ENCODE data around the gene LSR.
A peak's percentile ranks its signal among the peaks of the same experiment; 100 is the strongest.

The LSR gene, protein sequence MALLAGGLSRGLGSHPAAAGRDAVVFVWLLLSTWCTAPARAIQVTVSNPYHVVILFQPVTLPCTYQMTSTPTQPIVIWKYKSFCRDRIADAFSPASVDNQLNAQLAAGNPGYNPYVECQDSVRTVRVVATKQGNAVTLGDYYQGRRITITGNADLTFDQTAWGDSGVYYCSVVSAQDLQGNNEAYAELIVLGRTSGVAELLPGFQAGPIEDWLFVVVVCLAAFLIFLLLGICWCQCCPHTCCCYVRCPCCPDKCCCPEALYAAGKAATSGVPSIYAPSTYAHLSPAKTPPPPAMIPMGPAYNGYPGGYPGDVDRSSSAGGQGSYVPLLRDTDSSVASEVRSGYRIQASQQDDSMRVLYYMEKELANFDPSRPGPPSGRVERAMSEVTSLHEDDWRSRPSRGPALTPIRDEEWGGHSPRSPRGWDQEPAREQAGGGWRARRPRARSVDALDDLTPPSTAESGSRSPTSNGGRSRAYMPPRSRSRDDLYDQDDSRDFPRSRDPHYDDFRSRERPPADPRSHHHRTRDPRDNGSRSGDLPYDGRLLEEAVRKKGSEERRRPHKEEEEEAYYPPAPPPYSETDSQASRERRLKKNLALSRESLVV

DNA sequence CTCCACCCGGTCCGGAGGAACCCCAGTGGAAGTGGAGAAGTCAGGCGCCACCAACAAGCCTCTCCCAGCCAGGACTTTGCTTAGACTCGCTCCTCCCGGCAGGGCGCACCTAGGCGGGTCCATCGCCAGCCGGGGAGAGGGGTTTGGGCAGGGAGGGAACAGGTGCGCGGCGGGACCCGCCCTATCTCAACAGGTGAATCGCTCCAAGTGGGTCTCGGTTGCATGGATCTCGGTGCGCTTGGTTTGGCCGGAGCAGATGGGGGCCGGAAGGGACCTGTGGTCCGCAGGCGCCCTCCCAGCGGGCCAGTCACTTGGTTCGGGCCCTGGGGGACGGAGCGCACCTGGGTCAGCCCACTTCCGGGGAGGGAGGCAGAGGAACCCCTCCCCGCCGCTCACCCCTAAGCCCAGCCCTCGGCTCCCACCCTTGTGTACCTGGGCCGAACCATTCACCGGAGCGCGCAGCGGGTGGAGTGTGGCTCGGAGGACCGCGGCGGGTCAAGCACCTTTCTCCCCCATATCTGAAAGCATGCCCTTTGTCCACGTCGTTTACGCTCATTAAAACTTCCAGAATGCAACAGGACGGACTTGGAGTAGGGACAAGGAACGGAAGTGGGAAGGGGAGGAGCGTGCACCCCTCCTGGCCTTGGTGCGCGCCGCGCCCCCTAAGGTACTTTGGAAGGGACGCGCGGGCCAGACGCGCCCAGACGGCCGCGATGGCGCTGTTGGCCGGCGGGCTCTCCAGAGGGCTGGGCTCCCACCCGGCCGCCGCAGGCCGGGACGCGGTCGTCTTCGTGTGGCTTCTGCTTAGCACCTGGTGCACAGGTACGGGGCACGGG is at the start of gene LSR:
Gene LSR (plus strand): TSS at position 693 of the 836 bp plus-strand sequence. CDS start 21 bp downstream, at position 714.
- no peak for DNase-seq

DNA sequence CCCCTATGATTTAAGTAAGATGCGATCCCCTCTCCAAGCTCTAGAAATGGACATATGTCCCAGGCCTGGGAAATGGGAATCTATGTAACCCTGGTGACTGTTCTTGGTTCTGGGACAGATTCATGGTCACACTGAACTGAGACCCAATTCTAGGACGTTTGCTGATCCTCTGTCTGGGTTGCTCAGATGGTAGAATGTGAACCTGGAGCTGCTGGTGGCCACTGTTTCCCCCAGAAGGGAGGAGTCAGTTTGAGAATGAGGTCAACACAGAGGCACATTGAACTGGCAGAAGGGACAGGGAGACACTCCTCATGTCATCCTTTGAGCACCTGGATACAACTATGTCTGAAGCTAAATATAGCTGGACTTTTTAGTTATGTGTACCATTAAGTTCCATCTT is 49.3 kb upstream of the LSR start:
- no peak for DNase-seq

DNA sequence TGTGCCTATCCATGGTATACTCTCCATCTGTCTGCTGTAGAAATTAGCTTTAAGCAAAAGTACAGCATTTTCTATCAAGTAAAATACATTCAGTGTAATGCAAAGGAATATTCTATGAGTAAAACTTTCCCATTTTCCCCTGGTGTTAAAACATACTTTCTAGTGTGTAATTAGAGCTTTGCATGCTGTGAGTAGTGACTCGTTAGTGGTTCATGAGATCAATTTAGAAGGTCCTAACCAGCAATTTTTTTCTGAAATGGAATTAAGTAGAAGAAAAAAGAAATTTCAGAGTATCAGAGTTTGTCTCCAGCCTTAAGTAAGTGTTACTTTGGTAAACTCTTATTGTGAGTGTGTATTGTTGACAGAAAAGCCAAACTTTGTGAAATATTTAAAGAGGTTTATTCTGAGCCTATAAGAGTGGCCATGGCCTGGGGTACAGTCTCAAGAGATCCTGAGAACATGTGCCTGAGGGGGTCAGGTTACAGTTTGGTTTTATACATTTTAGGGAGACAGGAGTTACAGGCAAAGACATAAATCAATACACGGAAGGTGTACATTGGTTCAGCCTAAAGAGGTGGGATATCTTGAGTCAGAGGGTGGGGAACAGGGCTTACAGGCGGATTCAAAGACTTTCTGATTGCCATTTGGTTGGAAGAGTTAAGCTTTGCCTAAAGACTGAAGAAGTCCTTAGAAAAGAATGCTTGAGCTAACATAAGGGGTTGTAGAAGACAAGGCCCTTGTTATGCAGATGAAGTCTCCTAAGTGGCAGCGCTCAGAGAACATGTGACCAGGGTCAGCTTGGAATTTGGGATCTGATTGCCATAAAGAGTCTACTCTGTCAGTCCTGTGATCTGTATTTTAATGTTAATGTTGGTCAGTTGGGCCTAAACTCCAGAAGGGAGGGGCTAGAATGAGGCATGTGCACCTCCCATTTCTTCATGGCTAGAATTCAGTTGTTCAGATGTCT is 45.8 kb upstream of the LSR start:
- no peak for DNase-seq

DNA sequence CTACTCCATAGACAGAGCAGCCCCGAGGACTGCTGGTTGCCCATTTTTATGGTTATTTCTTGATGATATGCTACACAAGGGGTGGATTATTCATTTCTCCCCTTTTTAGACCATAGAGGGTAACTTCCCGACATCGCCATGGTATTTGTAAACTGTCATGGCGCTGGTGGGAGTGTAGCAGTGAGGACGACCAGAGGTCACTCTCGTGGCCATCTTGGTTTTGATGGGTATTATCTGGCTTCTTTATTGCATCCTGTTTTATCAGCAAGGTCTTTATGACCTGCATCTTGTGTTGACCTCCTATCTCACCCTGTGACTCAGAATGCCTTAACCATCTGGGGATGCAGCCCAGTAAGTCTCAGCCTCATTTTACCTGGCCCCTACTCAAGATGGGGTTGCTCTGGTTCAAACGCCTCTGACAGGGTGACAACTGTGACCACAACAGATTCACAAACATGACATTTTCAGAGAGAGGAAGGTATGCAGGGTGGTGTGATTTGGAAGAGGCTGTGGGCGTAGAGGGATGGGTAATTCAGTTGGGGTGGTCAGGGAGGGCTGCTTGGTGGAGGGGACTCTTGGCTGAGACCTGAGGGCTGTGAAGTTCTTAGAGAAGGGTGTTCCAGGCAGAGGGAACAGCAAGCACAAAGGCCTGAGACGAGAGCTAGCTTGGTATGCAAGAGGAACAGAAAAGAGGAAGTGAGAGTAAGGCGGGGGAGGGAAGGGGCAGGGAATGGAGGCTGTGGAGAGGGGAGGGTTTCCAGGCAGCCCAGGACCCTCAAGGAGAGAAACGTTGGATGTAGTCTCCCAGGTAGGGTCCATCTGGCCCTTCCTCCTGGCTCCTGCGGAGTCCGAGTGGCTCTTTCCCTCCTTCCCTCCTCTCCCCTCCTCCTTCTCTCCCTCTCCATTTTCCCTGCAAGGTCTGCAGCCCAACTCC is 43.7 kb upstream of the LSR start:
- DNase-seq, result no peak

DNA sequence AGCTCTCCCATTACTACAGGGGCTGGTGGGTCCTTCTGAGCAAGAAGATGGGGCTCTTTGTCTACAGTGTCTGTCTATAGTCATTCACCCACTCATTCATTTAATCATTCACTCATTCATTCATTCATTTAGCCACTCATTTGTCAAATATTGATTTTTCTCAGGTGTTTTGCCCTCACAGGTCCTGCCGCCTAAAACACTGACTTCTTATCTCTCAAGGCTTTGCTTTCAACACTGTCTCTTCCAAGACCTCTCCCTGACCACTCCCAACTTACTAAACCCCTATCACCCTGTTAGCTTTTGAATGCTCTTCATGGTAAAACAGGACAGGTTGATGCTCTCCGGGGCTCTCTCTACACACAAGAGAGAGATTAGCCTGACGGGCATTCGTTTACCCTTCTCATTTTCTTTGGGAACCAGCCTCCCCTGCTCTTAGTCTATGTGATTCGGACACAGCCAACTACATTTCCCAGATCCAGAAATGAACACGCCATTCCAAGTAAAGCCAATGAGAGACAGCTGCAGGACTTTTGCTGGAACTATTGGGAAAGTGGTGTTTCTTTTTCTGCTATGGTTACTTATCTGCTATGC is 43.0 kb upstream of the LSR start:
- no peak for DNase-seq

DNA sequence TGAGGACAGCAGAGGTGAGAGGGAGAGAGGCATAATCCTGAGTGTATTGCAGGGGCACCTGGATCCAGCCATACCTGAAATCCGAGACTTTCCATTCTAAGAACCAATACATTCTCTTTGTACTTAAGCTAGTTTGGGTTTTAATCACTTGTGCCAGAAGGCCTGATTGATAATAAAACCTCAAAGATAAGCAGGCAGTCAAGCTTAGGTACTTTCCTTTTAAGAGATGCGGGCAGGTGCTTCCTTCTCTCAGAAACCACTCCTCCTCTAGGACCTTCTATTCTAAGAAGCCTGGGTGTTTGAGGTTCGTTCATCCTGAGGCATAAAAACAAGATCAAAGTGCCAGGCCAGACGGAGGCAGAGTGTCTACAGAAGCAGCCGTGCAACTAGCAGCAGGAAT is 42.4 kb upstream of the LSR start:
- no peak for DNase-seq

DNA sequence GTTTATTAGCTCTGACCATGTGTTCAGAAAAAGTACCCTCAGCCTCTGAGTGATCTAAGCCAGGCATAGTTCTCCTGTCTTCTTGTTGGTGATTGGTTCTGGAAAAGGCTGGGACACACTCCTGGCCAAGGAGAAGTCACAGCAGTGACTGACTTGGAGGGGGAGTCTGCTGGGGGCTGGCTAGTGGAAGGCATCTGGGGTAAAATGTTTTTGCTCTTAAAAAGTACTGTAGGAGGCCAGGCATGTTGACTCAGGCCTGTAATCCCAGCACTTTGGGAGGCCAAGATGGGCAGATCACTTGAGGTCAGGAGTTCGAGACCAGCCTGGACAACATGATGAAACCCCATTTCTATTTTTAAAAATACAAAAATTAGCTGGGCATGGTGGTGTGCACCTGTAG is 41.9 kb upstream of the LSR start:
- no peak for DNase-seq

DNA sequence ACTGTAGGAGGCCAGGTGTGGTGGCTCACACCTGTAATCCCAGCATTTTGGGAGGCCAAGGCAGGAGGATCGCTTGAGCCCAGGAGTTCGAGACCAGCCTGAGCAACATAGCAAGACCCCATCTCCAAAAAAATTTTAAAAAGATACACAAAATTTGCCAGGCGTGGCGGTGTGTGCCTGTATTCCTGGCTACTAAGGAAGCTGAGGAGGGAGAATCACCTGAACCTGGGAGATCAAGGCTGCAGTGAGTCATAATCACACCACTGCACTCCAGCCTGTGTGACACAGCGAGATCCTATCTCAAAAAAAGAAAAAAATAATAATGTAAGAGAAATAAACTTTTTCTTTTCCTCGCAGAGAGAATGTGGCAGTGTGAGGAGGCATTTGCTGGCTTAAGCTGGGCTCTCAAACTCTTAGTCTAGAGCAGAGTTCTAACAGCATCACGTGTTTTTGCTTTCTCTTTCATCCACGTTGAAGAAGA is 41.4 kb upstream of the LSR start:
- DNase-seq, result no peak

DNA sequence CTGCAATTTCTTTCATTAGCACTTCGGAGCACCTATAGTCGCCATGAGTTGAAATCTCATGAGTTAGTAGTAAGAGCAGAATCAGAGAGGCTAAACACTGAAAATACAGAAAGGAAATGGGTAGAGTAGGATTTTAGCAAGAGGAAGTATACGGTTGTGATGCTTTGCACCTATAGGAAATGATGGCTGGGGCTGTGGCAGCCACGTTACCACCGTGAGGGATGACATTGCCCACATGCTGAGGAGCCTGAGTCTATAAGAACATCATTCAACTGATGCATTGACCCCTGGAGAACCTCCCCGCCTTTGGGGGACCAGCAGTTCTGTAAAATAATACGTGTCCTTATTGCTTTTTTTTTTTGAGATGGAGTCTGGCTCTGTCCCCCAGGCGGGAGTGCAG is 40.7 kb upstream of the LSR start:
- no peak for DNase-seq

DNA sequence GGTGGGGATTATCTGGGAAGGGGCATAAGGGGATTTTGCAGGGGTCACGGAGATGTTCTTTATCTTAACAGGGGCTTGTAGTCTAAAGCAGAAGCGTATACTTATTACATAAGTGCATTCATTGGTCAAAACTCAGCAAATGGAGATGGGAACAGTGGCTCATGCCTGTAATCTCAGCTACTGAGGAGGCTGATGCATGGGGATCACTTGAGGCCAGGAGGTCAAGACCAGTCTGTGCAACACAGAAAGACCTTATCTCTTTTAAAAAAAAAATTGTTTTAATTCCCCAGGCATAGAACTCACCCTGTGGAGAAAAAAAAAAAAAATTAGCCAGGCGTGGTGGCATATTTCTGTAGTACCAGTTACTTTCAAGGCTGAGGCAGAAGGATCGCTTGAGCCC is 39.2 kb upstream of the LSR start:
- no peak for DNase-seq

DNA sequence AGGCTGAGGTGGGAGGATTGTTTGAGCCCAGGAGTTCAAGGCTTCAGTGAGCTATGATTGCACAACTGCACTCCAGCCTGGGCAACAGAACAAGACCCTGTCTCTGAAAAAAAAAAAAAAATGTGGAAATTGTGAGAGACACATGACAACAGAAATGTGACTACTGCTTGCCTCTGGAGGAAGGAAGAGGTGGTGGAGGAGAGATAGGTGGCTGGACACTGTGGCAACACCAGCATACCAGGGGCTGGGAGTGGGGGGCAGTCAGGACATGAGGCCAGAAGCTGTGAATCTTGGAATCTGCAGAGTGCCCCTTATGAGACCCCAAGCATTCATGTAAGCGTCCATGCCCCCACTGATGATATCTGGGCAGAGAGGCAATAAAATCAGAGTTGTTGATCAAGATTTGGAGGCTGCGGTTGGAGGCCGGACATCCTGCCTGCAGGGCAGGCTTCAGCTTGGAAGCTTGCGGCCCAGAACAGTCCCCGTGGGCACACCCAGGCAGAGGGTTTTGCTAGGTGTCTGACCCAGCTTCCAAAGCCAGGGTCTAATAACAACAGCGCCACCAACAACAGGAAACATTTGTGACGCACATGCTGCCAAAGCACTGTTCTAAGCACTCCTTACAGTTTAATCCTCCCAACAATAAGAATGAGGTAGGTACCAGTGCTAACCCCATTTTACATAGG is 37.1 kb upstream of the LSR start:
- no peak for DNase-seq

DNA sequence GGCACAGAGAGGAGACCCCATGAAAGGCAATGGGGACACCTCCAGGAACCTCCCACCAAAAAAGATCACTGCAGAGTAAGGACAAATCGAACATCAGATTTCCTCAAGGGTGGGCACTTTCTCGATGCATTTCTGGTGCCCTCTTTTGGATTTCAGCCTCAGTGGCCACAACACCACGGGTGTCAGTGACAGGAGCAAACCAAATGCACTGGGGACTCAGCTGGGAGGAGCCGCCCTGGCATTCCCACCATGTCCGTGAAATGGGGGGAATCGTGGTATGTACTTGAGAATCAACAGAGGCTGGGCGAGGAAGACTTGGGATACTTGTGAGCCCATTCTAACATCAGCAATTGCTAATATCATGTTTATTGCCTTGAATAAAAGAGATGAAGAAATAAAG is 36.6 kb upstream of the LSR start:
- no peak for DNase-seq

DNA sequence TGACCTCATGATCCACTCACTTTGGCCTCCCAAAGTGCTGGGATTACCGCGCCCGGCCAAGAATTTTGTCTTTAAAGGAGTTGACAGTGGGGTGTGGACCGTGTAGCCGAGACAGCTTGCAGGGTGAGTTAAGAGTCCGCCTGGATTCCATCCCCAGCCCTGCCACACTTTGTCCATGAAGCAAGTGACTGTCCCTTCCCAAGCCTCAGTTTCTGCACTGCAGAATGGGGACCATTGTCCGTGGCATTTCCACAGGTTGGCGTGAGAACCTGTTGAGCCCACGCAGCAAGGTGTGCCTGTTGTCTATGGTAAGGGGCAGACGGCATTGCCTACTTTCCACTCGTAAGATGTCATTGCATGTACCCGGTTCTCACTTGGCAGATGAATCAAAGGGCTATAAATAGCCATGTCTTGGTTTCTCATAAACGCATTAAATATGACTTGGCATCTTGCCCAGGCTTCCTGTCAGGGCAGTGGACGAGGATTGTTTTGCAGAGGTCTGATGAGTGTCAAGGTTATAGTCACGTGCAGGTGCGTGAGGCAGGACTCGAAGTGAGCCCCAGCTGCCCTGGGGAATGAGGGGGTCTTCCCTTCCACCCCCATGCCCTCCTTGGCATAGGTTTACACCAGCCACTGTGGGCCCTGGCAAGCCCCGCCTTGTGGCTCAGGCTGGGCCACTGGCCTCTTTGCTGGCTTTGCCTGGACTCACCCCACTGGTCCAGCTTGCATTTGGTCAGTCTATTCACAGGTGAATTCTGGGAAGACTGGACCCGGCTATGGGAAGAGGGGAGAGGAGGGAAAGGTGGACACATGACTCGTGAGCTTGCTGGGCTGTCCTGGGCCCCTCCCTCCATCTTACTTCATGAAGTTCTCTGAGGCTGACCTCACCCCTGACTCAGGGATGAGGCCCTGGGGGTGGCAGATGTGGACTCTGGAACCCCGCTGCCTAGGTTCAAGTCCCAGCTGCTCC is 34.9 kb upstream of the LSR start:
- peak; percentile 52 to 78 for DNase-seq

DNA sequence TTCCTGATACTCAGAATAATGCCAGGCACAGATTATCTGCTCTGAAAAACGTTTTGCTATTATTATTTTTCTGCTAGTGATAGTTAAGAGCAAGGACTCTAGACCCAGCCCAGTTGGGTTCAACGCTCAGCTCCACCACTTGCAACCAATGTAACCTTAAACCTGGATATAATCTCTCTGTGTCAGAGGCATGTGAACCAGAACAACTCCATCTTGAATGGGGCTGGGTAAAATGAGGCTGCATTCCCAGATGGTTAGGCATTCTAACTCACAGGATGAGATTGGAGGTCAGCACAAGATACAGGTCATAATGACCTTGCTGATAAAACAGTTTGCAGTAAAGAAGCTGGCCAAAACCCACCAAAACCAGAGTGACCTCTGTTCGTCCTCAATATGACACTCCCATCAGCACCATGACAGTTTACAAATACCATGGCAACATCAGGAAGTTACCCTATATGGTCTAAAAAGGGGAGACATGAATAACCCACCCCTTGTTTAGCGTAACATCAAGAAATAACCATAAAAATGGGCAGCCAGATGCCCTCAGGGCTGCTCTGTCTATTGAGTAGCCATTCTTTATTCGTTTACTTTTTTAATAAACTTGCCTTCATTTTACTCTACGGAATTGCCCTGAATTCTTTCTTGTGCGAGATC is 33.9 kb upstream of the LSR start:
- no peak for DNase-seq

DNA sequence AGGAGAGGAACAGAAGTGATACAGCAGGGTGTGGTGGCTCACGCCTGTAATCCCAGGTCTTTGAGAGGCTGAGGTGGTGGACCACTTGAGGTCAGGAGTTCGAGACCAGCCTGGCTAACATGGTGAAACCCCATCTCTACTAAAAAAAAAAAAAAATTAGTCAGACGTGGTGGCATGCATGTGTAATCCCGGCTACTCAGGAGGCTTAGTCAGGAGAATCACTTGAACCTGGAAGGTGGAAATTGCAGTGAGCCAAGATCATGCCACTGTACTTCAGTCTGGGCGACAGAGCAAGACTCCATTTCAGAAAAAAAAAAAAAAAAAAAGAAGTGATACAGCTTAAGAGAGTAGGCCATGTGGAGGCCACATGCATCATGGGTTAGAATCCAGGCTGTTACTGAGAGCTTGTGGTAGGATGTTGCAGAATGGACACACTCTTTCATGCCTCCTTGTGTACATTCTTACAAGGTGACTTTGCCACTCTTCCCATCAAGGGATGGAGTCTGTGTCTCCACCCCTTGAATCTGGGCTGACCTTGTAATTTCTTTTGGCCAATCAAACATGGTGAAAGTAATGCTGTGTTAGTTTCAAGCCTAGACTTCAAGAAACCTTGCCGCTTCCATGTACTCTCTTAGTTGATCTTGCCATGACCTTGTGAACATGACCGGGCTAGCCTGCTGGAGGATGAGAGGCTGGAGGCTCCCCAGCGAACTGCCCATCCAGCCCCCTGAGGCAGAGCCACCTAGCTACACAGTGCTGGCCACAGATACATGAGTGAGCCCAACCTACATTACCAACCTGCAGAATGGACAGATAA is 32.6 kb upstream of the LSR start:
- DNase-seq, result no peak

DNA sequence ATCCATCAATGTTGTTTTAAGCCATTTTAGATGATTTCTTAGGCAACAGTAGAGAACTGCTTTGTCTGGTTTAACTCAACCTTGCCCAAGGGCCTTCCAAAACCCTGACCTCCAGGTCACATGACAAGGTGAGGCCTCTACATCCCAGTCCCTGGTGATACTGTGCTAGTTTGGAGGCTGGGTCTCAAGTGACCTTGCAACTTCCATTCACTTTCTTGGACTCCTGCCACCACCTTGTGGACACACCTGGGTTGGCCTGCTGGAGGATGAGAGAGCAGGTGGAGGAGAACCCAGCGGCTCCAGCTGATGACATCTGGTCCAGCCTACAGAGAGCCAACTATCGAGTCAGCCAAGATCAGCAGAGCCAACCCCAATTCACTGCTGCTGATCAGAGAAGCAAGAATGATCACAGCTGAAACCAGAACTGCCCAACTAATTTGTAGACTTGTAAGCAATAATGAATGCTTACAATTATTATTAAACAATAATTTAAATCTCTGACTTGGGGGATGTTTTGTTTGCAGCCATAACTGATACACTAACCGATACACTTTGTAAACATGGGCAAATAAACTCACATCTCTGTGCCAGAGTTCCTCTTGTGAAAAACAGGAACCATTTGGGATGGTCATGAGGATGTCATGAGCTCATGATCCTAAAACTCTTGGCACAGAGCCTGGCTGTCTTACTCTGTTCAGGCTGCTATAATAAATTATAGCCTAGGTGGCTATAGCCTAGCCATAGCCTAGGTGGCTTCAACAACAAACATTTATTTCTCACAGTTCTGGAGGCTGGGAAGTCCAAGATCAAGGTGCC is 31.8 kb upstream of the LSR start:
- DNase-seq, result no peak

DNA sequence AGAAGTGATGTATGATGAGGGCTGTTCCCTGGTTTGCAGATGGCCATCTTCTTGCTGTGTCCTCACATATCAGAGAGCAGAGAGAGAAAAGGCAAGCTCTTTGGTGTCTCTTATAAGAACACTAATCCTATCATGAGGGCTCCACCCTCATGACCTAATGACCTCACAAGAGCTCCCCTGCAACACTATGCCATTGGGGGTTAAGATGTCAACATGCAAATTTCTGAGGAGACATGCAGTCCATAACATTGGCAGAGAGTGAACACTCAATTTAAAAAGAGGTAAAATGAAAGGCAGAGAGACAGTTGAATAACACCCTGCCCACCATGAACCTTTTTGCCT is 31.2 kb upstream of the LSR start:
- no peak for DNase-seq

Measured in NCI-H524 (cell line).